ENCODE data around the gene PLCG1.
"Not testable (repeated sequence)": the region's sequence is repeated elsewhere in the genome, so short reads cannot be mapped to it uniquely, and the experiment has no call there.

PLCG1 gene

DNA sequence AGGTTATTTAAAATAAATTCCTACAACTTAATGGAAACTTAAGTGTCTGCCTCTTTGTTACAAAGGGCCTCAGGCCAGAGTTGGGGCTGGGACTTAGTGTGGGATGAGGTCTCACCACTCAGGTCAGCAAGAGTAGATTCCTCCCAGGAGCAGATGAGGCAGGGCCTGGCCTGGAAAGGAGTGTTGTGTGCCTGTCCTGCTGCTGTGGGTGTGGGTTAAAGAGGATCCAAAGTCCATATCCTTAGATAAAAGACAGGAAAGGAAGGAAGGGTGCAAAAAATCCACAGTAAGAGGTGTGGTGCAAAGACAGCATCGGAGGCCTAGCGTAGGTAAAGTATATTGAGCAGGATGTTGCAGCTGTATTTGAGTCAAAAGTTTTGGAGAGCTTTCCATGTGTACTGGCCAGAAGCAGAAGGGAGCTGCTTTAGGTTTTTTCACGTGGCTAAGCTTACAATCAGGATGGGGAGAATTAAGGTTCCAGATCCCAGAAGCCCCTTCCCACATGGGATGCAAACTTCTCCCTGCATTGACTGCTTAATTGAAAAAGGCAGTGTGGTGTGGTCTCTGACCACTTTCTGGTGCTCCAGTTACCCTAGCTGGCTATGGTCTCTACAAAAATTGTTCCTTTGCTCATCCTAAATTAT, 12.8 kb upstream of the PLCG1 start:
- no peak for DNase-seq (ENCODE audit: low read depth)

DNA sequence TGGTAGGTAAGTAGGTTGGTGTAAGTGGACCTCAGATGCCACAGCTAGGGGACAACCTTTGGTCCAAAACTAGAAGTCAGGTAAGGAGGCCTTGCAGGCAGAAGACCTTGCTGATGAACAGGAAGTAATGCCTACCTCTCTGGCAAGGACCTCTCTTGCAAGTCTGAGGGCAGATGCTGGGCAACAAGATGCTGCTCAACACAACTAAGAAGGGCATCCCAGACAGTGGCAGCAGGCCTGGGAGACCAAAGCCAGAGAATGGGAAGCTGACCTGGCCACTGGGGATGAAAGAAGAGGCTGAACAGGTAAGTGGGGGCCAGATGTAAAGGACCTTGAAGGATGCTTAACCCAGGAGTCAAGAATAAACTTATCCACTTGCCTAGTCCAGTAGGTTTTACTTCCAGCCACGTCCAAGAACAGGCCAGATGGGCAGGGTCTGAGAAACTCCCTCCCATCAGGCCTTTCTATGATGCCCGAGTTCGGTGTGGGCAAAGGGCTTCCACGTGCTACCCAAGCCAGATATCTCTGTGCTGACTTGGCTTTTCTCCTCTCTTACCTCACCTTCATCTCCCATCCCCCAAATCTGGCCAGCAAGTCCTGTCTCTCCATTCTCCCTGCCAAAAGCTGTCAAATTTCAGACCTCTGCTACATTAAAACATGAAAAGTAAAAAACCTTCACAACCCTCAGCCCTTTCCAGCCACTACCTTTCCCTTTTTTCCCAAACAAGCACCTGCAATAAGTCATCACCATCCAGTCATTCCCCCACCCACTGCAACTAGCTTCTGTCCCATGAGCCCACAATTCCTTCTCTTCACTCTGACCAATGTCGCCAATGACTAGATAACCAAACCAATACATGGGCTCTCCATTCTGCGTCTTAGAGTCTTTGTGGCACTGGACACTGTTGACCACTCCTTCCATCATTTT, 11.5 kb upstream of the PLCG1 start:
- DNase-seq (ENCODE audit: low read depth): no peak

- no peak for DNase-seq (ENCODE audit: low read depth)
These were observed 10.6 kb upstream of the PLCG1 start for GRCh38 chr20:41126719-41127118.

- DNase-seq (ENCODE audit: low read depth): not testable (repeated sequence)
These were observed 9.0 kb upstream of the PLCG1 start for GRCh38 chr20:41128317-41128716.

DNA sequence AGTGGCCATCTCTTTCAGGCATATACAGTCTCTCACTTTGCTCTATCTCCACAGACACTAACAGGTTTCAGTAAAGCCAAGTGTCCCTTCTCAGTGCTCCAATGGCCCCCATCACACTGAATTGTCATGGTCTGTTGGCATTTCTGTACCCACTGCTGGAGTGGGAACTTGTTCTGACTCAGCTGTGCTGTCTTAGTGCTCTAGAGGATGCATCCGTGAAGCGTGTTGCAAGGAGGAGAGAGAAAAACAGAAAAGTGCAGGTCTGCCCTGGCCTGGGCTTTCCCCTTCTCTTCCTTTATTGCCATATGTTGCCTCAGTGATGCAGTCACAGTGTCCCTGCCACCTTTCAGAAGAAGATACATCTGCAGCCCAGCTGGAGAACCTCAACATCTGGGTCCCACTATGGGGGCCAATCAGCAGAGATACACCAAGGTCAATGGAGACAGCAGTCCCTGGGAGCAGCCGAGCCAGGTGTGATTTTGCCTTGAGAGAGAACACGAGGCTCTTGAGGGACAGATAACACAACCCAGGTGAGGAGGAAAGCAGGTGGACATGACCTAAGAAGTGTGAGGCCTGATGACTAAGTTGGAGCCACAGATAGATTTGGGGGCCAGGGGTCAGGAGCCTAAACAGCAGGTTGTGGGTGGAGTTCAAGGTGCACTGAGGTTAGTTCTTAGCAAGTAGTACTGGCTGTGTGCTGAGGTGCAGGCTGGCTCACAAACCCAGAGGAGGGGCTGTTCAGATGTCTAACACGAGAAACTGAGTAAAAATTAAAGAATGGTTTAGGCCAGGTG, 5.6 kb upstream of the PLCG1 start:
- no peak for DNase-seq (ENCODE audit: low read depth)

GRCh38 chr20:41132388-41132775, 5.0 kb upstream of the PLCG1 start:
- not testable (repeated sequence) for DNase-seq (ENCODE audit: low read depth)

DNA sequence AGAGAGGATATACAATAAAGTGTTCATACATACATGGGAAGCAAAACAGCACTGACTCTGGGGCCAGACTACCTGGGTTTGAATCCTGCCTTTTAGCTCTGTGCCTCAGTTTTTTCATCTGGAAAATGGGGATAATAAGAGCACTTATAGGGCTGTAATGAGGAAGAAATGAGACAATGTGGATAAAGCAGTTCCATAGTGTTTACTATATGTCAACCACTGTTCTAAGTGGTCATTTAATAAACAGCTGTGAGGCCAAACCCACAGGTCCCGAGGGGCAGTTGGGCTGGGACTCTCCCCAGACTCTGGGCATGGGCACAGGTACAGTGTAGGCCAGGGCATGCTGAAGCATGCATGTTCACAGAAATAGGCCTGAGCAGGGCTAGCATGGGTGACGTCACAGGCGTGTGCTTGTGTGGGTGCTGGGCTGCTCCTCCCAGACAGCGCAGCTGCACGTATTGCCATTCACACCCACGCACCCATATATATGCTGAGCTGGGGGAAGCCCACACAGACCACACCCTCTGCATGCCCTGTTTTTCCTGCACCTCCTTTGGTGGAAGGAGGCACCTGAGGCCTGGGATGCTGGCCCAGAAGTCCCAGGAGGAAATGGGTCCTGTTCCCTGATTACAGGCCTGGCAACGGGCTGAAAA, 3.5 kb upstream of the PLCG1 start:
- no peak for DNase-seq (ENCODE audit: low read depth)

DNA sequence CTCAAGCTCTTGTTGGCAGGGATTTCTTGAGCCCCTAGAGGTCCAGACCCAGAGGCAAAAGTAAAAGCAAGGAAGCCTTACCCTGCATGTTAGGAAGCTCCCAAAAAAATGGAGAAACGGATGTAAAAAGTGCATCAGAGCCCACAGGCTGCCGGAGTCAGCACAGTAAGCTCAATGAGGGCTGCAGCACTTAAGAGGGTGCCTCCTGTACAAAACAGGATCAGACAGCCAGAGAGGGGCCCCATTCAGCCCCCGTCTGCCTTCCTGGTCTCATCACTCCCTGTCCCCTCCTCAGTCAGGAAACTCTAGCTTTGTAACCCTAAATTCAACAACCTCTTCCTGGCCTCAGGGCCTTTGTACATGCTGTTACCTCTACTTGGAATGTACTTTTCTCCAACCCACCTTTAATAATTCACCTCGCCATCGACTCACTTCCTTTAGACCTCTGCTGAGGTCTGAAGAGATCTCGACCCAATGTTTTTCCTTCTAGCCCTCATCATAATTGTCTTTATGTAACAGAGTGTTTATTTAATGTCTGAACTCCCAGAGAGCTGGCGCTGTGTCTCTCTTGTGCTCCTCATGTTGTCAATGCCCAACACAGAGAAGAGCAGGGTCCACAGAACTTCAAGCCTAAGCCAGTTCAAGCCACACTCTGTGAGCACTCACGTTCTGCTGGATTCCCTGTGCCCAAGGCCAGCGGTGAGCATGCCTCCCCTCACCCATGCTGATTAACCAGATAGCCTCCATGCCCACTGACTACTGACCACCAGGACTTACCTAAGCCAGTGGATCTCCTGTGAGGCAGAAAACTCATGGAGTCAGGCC, 2.8 kb upstream of the PLCG1 start:
- no peak for DNase-seq (ENCODE audit: low read depth)

GRCh38 chr20:41135187-41135887, 2.0 kb upstream of the PLCG1 start:
- peak; percentile 20 for DNase-seq (ENCODE audit: low read depth)

DNA sequence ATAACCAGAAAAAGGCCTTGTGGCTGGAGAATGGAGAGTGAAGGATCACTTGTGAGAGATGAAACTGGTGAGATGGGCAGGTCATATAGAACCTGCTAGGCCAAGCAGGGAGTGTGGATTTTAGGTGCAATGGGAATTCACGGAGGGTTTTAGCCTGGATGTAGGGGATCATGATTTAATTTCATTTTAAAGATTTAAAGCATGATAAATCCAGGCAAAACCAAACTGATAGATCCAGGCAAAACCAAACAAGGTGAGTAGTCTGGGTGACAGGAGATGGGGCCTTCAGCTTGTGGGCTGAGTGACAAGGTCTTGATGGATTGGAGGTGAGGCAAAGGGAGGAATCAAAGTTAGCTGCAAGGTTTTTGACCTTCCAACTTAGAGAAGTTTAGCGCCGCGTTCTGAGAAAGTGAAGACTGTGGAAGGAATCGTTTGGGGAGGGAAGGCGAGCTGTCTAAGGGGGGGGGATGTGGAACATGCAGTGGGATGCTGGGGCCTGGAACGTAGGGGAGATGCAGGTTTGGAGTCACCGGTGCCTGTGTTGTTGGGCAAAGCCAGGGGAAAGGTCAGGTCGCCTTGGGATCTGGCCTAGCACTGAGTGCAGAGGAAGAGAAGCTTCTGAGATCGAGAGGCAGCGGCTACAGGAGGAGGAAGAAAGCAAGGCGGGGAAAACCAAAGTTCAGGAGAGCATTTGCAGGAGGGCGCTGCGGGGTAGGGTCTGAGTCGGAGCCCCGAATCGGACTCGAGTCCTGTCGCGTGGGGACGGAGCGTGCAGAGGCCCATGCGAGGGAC, 1.3 kb upstream of the PLCG1 start:
- no peak for DNase-seq (ENCODE audit: low read depth)

GRCh38 chr20:41137614-41138474, 501 bp downstream of the PLCG1 start:
- DNase-seq (ENCODE audit: low read depth): peak; percentile 48

- peak; percentile 24 for DNase-seq (ENCODE audit: low read depth)
These were observed 1.3 kb downstream of the PLCG1 start for GRCh38 chr20:41138475-41139226.

GRCh38 chr20:41139227-41140093, 2.1 kb downstream of the PLCG1 start:
- DNase-seq (ENCODE audit: low read depth): no peak

DNA sequence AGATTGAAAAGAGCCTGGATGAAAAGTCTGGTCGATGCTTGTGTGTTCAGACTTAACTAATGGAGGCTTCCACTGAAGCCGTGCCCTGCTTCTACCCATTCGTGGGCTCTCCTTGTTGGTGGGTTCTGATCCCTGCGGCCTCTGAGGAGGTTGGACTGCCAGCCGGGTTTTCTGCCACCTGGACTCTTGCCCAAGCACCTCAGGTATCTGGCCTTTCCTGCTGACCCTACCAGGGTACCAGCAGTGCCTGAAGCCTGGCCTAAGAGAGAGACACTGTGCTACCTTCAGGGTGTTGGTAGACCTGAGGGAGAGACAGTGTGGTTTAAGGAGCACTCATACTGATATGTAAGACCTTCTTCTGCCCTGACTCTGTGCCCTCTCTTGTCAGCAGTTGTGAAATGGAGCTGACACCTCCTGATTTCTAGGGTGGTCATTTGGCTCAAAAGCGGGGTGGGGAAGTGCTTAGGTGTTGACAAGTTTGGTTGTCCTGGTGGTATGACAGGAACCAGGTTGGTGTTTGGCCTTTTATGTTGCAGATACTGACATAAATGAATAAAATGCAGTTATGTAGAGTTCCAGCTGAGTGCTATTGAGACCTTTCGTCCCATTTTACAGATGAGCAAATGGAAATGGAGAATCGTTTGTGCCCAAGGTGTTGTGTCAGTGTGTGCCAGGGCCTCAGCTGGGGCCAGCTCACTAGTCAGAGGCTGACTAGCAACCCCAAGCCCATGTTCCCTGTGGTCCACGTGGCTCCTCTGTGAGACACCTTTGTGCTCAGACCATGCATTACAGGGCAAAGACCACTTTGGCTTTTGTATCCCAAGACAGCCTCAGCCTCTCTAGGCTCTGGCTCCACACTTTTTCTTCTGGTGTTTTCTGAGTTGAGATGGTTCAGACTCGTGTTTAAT, 3.1 kb downstream of the PLCG1 start:
- DNase-seq (ENCODE audit: low read depth): no peak

- peak; percentile 55 for DNase-seq (ENCODE audit: low read depth)
These were observed 3.9 kb downstream of the PLCG1 start for GRCh38 chr20:41141153-41141815.
